K562 (cell line): ENCODE measurements around the gene ANKH. TPM values are rescaled to one million over a fixed set of nuclear protein-coding genes. Genes with fewer than 3 reads are reported as not detected.

Experiments
- ATAC-seq: fragments of 200-7000 bp; cut with Tn5 transposase; 3 replicates; pipeline ENCODE4 v1.9.1; 2020; ENCODE audit warnings: moderate library complexity
- BruUV-seq: library from RNA; stranded (reverse); fragments of 400-500 nt; replicated peaks from 2 replicates; lab custom pipeline; 2021; lab: Mats Ljungman, UMichigan
- CTCF ChIA-PET: fragments of 300-600 bp; formaldehyde crosslinking; extraction: SDS; loops from one replicate; lab custom pipeline; 2021; ENCODE audit warnings: low intra/inter-chr PET ratio; lab: Yijun Ruan, JAX
- POLR2A ChIA-PET: fragments of 300-600, 350-650 bp; sonication (Branson Sonifier 250); formaldehyde crosslinking; extraction: SDS; loops from one replicate; lab custom pipeline; 2021; ENCODE audit warnings: antibody characterized with exemption, inconsistent platforms; lab: Yijun Ruan, JAX
- DNase-seq, 4 experiments: peaks; one replicate each; pipeline versions ENCODE4 v3.0.0 to v3.0.0-alpha.2; 2011 to 2018; ENCODE audit warnings: low spot score in 3 of 4, mixed read lengths in 3 of 4; ENCODE audit errors: extremely low read depth in 1 of 4
- FAIRE-seq: peaks from 2 replicates; lab custom pipeline; 2011; peaks lifted over from hg19 to GRCh38; lab: Jason Lieb, UNC
- H2AFZ ChIP-seq: 2 replicates; pipeline ENCODE4 v1.6.0; 2011; ENCODE audit warnings: low read depth, low read length, control low read depth, inconsistent platforms
- H3K27ac ChIP-seq: fragments of 200-600 bp; 3 replicates; pipeline ENCODE4 v1.8.0; 2011; ENCODE audit warnings: low read depth, mild to moderate bottlenecking, control low read depth, inconsistent platforms, low read length, moderate library complexity, mixed read lengths; ENCODE audit errors: extremely low read depth
- H3K27me3 ChIP-seq, 2 experiments: fragments of 300-600 bp in 1 of 2; 2 replicates in 1 of 2; 3 replicates in 1 of 2; pipeline versions ENCODE4 v1.6.0 to v1.8.0; 2011; ENCODE audit warnings: inconsistent platforms in 2 of 2, low read length in 2 of 2, mild to moderate bottlenecking in 1 of 2, mixed read lengths in 1 of 2, moderate library complexity in 1 of 2; ENCODE audit not compliant: control insufficient read depth in 2 of 2, insufficient read depth in 2 of 2
- H3K36me3 ChIP-seq: fragments of 300-600 bp; 3 replicates; pipeline ENCODE4 v1.8.0; 2011; ENCODE audit warnings: mild to moderate bottlenecking, low read length, inconsistent platforms; ENCODE audit not compliant: control insufficient read depth, insufficient read depth
- H3K4me1 ChIP-seq, 2 experiments: fragments of 200-600 bp in 1 of 2; replicated peaks in 1 of 2; 2 replicates in 1 of 2; 3 replicates in 1 of 2; pipeline versions ENCODE4 v1.5.1 to v1.8.0; 2011; ENCODE audit warnings: inconsistent platforms in 2 of 2, low read length in 2 of 2, mild to moderate bottlenecking in 1 of 2, mixed read lengths in 1 of 2, moderate library complexity in 1 of 2; ENCODE audit not compliant: control insufficient read depth in 2 of 2, insufficient read depth in 2 of 2
- H3K4me2 ChIP-seq: 2 replicates; pipeline ENCODE4 v1.6.1; 2011; ENCODE audit warnings: low read length, control low read depth, inconsistent platforms, mixed read lengths; ENCODE audit not compliant: insufficient read depth
- H3K4me3 ChIP-seq: fragments of 200-600 bp; sonication (generic), shearing (Covaris generic); 2 replicates; pipeline ENCODE4 v1.5.1; 2016; ENCODE audit warnings: control low read depth, inconsistent platforms
- H3K79me2 ChIP-seq: fragments of 200-600 bp; 3 replicates; pipeline ENCODE4 v1.8.0; 2011; ENCODE audit warnings: low read length, inconsistent platforms; ENCODE audit not compliant: control insufficient read depth, insufficient read depth
- H3K9ac ChIP-seq, 2 experiments: 2 replicates each; pipeline versions ENCODE4 v1.6.0 to v1.6.1; 2011; ENCODE audit warnings: low read depth in 2 of 2, low read length in 2 of 2, control low read depth in 1 of 2, inconsistent platforms in 1 of 2, mild to moderate bottlenecking in 1 of 2, mixed read lengths in 1 of 2; ENCODE audit not compliant: insufficient read depth in 1 of 2
- H3K9me1 ChIP-seq: one replicate; pipeline ENCODE4 v1.6.0; 2011; ENCODE audit warnings: inconsistent platforms, mild to moderate bottlenecking, low read length, moderate library complexity; ENCODE audit not compliant: control insufficient read depth, insufficient read depth
- H3K9me3 ChIP-seq: replicated peaks from 2 replicates; pipeline ENCODE4 v1.5.1; 2011; ENCODE audit warnings: low read depth, low read length, inconsistent platforms; ENCODE audit not compliant: control insufficient read depth, insufficient read depth
- H4K20me1 ChIP-seq: replicated peaks from 2 replicates; pipeline ENCODE4 v1.6.1; 2011; ENCODE audit warnings: low read length, inconsistent platforms, mixed read lengths; ENCODE audit not compliant: control insufficient read depth, insufficient read depth
- CBFA2T3 ChIP-seq: fragments of 450-650 bp; IDR thresholded peaks from 2 replicates; pipeline ENCODE4 v1.6.1; 2017
- CXXC5 ChIP-seq: fragments of 250-450 bp; sonication (Bioruptor Pico); IDR thresholded peaks from 2 replicates; pipeline ENCODE4 v1.8.0; 2022; ENCODE audit warnings: inconsistent platforms, mild to moderate bottlenecking, moderate library complexity
- KLF1 ChIP-seq: fragments of 450-650 bp; IDR thresholded peaks from 2 replicates; pipeline ENCODE4 v1.6.1; 2016; ENCODE audit warnings: missing genetic modification characterization, missing compliant biosample characterization
- RAD21 ChIP-seq, 2 experiments: fragments of 250-450 bp in 1 of 2; fragments of 450-650 bp in 1 of 2; sonication (Bioruptor Pico) in 1 of 2; formaldehyde crosslinking in 1 of 2; IDR thresholded peaks in 1 of 2; conservative IDR thresholded peaks in 1 of 2; 2 replicates each; pipeline versions ENCODE4 v1.4.0 to v1.8.0; 2020 to 2022; ENCODE audit warnings: mild to moderate bottlenecking in 2 of 2, moderate library complexity in 1 of 2
- SMARCC2 ChIP-seq: fragments of 450-650 bp; IDR thresholded peaks from 2 replicates; pipeline ENCODE4 v1.6.1; 2017; ENCODE audit warnings: antibody characterized with exemption, moderate library complexity, mild to moderate bottlenecking, low read depth
- SUPT5H ChIP-seq: fragments of 450-650 bp; IDR thresholded peaks from 2 replicates; pipeline ENCODE4 v1.6.1; 2016
- U2AF2 ChIP-seq: fragments of 200-400 bp; formaldehyde crosslinking; optimal IDR thresholded peaks from 2 replicates; pipeline ENCODE3; 2017; ENCODE audit warnings: low read depth, mild to moderate bottlenecking, low read length
- ZNF354B ChIP-seq: fragments of 250-450 bp; sonication (Bioruptor Pico); IDR thresholded peaks from 2 replicates; pipeline ENCODE4 v1.4.0; 2020
- ZNF518B ChIP-seq: fragments of 250-450 bp; sonication (Bioruptor Pico); IDR thresholded peaks from 2 replicates; pipeline ENCODE4 v1.5.0; 2021; ENCODE audit warnings: mild to moderate bottlenecking, moderate library complexity
- WGBS: fragments of 100-300 bp; shearing (Covaris generic); methylation state at CpG from one replicate; pipeline ENCODE4 v1.1.6; 2016; ENCODE audit warnings: low coverage, mixed read lengths; ENCODE audit not compliant: insufficient coverage; ENCODE audit errors: missing lambda C conversion rate; 5-methylcytosine and 5-hydroxymethylcytosine counted together
- in situ Hi-C: fragments of 300-500 bp; cut with MboI; formaldehyde crosslinking; loops from 4 replicates; pipeline ENCODE4 v1.15.0; 2018; ENCODE audit warnings: inconsistent platforms, mixed read lengths
- intact Hi-C: fragments of 100-400 bp; cut with micrococcal nuclease; formaldehyde crosslinking; loops from 2 replicates; pipeline ENCODE4 v1.14.2; 2022
- polyA plus RNA-seq, 8 experiments: library from polyadenylated mRNA; depleted of rRNA in 4 of 8; stranded (reverse) in 5 of 8; unstranded in 3 of 8; fragments of >200 nt; fragmentation: Nextera tagmentation in 2 of 8; fragmentation: Illumina TruSeq in 1 of 8; extraction: Ambion mirVana in 2 of 8; extraction: Trizol in 1 of 8; gene quantifications; 2 replicates each; pipeline versions ENCODE4 v1.2.1 to v1.2.3, GENCODE V29; 2011 to 2014; ENCODE audit warnings: inconsistent platforms in 1 of 8, missing spikeins in 1 of 8
- total RNA-seq, 7 experiments: library from RNA; depleted of rRNA in 6 of 7; stranded (reverse); fragments of >200 nt in 6 of 7; fragmentation: Illumina TruSeq in 2 of 7; extraction: Trizol in 2 of 7; gene quantifications; 2 replicates each; pipeline versions ENCODE4 v1.2.1 to v1.2.3, GENCODE V29; 2011 to 2021; ENCODE audit warnings: low replicate concordance in 1 of 7
- TF ChIP-seq, protein P1 (sequence below), 3 experiments: IDR thresholded peaks in 2 of 3; conservative IDR thresholded peaks in 1 of 3; 2 replicates each; pipeline ENCODE4 v1.5.1; 2011 to 2012; ENCODE audit warnings: low read length in 3 of 3, mild to moderate bottlenecking in 3 of 3, control low read depth in 2 of 3, improper control_type of control experiment in 1 of 3, inconsistent platforms in 1 of 3, low read depth in 1 of 3, mixed read lengths in 1 of 3, moderate library complexity in 1 of 3; ENCODE audit not compliant: insufficient read depth in 2 of 3
- TF ChIP-seq, protein P2 (sequence below): fragments of 250-450 bp; sonication (Bioruptor Pico); IDR thresholded peaks from 2 replicates; pipeline ENCODE4 v1.8.0; 2021; ENCODE audit warnings: mild to moderate bottlenecking, moderate library complexity

ANKH gene
- total and polyA plus RNA-seq, 9 of the 15 experiments (the other 6 are each of a cell fraction or from before 2014, with no cell fraction given) = 0.79 to 12.2 (median 4.5) TPM

DNA sequence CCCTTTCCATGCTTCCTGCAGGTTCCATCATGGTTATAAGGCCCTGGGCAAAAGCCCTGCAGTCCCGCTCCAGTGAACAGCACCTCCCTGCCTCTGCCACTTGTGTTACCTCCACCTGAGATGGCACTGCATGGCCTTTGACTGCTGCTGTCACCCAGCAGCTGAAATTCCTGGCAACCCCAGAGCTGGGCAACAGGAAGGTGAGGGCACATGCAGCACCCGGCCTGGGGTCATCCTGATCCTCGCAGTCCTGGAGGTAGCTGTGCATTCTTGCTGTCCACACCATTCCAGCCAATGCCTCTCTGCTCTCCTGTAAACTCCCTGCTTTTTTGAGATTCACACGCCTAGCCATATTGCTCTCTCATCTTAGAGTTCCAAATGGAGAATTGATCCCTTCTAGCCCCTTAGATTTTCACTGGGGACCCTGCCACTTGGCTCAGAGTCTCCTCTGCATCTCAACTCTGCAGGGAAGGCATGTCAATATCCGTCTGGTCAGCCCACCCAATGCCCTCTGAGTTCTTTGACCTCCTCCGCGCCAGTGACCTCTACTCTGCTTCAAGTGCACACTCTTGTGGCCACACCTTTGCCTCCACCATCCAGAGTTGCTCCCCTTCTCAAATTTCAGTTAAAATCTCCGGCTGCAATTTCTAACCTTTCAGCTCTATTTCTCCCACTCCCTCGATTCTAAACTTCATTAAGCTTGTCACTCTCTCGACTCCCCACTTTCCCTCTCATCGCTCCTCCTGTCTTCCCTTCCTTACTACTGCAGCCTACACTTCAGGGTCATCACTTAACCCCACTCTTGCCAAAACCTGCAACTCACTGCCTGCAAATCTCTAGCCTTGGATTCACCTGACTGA, 93.4 kb downstream of the ANKH start:
- peaks cover 0 to 17% of the 10 kb centered on the region in 2 experiments; a peak in 2 of 5 replicates for H3K27me3 ChIP-seq
- no peak for TF ChIP-seq U2AF2
- TF ChIP-seq SMARCC2 = no peak
- TF ChIP-seq, protein P1, sequence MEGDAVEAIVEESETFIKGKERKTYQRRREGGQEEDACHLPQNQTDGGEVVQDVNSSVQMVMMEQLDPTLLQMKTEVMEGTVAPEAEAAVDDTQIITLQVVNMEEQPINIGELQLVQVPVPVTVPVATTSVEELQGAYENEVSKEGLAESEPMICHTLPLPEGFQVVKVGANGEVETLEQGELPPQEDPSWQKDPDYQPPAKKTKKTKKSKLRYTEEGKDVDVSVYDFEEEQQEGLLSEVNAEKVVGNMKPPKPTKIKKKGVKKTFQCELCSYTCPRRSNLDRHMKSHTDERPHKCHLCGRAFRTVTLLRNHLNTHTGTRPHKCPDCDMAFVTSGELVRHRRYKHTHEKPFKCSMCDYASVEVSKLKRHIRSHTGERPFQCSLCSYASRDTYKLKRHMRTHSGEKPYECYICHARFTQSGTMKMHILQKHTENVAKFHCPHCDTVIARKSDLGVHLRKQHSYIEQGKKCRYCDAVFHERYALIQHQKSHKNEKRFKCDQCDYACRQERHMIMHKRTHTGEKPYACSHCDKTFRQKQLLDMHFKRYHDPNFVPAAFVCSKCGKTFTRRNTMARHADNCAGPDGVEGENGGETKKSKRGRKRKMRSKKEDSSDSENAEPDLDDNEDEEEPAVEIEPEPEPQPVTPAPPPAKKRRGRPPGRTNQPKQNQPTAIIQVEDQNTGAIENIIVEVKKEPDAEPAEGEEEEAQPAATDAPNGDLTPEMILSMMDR (IDR thresholded peaks at IDR 0.05 in 2 of 3, conservative IDR thresholded peaks at IDR 0.05 in 1 of 3; ENCODE audit: insufficient read depth in 2 of 3, low read depth in 1 of 3, low read length in 3 of 3) = peak in 2 of 3 experiments; percentile 19 to 21; a peak in 2 of 6 replicates
- no peak for TF ChIP-seq ZNF354B
- TF ChIP-seq KLF1 = no peak
- no peak for TF ChIP-seq CBFA2T3
- TF ChIP-seq CXXC5 (CRISPR knock-in tag) = no peak
- peak in 1 of 2 experiments; percentile 20; a peak in 1 of 4 replicates for TF ChIP-seq RAD21 (CRISPR knock-in tag; conservative IDR thresholded peaks at IDR 0.05 in 1 of 2, IDR thresholded peaks at IDR 0.05 in 1 of 2)
- TF ChIP-seq, protein P2, sequence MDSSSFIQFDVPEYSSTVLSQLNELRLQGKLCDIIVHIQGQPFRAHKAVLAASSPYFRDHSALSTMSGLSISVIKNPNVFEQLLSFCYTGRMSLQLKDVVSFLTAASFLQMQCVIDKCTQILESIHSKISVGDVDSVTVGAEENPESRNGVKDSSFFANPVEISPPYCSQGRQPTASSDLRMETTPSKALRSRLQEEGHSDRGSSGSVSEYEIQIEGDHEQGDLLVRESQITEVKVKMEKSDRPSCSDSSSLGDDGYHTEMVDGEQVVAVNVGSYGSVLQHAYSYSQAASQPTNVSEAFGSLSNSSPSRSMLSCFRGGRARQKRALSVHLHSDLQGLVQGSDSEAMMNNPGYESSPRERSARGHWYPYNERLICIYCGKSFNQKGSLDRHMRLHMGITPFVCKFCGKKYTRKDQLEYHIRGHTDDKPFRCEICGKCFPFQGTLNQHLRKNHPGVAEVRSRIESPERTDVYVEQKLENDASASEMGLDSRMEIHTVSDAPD = no peak
- no peak for TF ChIP-seq ZNF518B (CRISPR knock-in tag)
- no peak for TF ChIP-seq SUPT5H
- TF ChIP-seq, all 486 proteins: peak for 2
- Histone ChIP-seq H3K9me3 (no peaks in the 10 kb centered on the region), H3K4me1 (no peaks in the 10 kb centered on the region), H3K4me3 (no peak overlapping the region), H3K9me1 (no peaks in the 10 kb centered on the region), H3K79me2 (no peaks in the 10 kb centered on the region), H3K9ac (no peak overlapping the region), H3K36me3 (no peaks in the 10 kb centered on the region), H2AFZ (no peak overlapping the region), H4K20me1 (no peaks in the 10 kb centered on the region), H3K4me2 (no peak overlapping the region), H3K27ac (no peak overlapping the region)
- no peak for FAIRE-seq
- in situ Hi-C loops = no loop called here
- WGBS = 6% methylated on average over 11 of the region's 11 CpGs
- CTCF ChIA-PET = interaction anchor here (1.3 to 1.4 kb wide), 2 partner anchors 51 to 414 kb away, joined by 3 to 8 read pairs; no protein-coding TSS in a partner anchor
- POLR2A ChIA-PET = interaction anchor here (1.0 kb wide), 1 partner anchor 11 kb away, joined by 3 read pairs; no protein-coding TSS in a partner anchor
- BruUV-seq = no TSS peak
- intact Hi-C loops = no loop called here
- peak; percentile 37; the same call in 1 of the 3 replicates for ATAC-seq
- DNase-seq = no peak
